ENCODE results near the gene KIFC3. TPM values are rescaled to one million over a fixed set of nuclear protein-coding genes. Genes with fewer than 3 reads are reported as not detected.

KIFC3 gene
- total and polyA plus RNA-seq, 2 of the 8 experiments (the other 6 are each of a cell fraction or from before 2014, with no cell fraction given) = 2.1 to 7.1 TPM

DNA sequence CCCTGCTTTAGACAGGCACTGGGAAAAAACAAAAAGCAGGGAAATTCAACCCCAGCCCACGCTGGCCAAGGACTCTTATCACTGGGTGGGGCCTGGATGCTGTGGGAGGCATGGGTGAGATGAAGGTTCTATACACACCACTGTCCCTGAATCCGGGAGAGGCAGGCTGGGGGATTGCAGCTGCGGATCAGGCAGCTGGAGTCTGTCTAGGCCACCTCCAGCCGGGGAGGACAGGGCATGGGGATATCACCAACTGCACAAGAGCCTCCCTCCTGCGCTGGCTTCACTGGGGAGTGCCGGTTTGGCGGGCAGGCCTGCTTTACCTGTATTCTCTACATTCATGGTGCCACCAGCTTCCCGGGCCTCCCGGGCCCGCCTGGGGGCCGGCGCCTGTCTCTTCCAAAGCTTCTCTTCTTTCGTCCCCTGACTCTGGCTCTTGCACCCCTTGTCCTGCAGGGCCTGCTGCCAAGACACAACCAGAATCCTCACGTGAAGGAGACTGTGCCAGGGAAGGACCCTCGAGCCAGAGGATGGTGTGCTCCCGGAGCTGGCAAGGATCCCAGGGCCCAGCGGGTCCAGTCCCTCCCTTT, 13.9 kb downstream of the KIFC3 start:
- Histone ChIP-seq H3K18ac (ENCODE audit: extremely low read depth, low read length) (no peak overlapping the region), H3K23ac (ENCODE audit: insufficient read length) (no peak overlapping the region), H4K20me1 (replicated peaks in 1 of 2; ENCODE audit: control insufficient read depth in 1 of 2, insufficient read depth in 2 of 2, low read length in 2 of 2) (no peaks in the 10 kb centered on the region), H2BK5ac (ENCODE audit: low read depth, low read length) (no peak overlapping the region), H2AFZ (ENCODE audit: low read length) (no peak overlapping the region), H3K4me2 (ENCODE audit: insufficient read depth in 1 of 2, low read depth in 2 of 2, low read length in 2 of 2) (no peak overlapping the region), H3K36me3 (ENCODE audit: control insufficient read depth in 2 of 4, insufficient read depth in 4 of 4, low read length in 3 of 4) (no peaks in the 10 kb centered on the region), H4K5ac (ENCODE audit: insufficient read length, low read depth, low read length) (no peak overlapping the region), H2BK120ac (replicated peaks; ENCODE audit: low read depth, low read length) (no peak overlapping the region), H3K9ac (replicated peaks in 1 of 4; ENCODE audit: extremely low read depth in 1 of 4, low read depth in 3 of 4, low read length in 3 of 4) (no peak overlapping the region), H4K8ac (ENCODE audit: extremely low read depth, insufficient read depth, low read length) (no peak overlapping the region), H2BK12ac (ENCODE audit: low read depth, low read length) (peak overlapping the region; percentile 75; the same call in 1 of the 2 replicates), H3K56ac (replicated peaks; ENCODE audit: insufficient read length, low read depth, low read length) (no peak overlapping the region), H3K4ac (replicated peaks; ENCODE audit: insufficient read length, low read depth, low read length) (no peak overlapping the region), H4K91ac (replicated peaks; ENCODE audit: insufficient read length, low read length) (no peak overlapping the region), H3K4me3 (ENCODE audit: extremely low read depth in 1 of 4, insufficient read depth in 2 of 4, low read depth in 3 of 4, low read length in 4 of 4) (no peak overlapping the region), H2BK15ac (ENCODE audit: low read length) (no peak overlapping the region), H2AK5ac (ENCODE audit: low read depth, low read length) (peak overlapping the region; percentile 39; the same call in 1 of the 2 replicates), H3K79me1 (ENCODE audit: low read depth, low read length) (no peaks in the 10 kb centered on the region), H3K14ac (ENCODE audit: insufficient read length) (no peak overlapping the region), H2BK20ac (ENCODE audit: low read length) (no peak overlapping the region), H3K79me2 (ENCODE audit: control insufficient read depth in 1 of 2, insufficient read depth in 2 of 2, low read length in 2 of 2) (no peaks in the 10 kb centered on the region), H3K9me3 (ENCODE audit: insufficient read depth in 2 of 2, low read depth in 1 of 2, low read length in 1 of 2) (no peaks in the 10 kb centered on the region), H3K27ac (ENCODE audit: low read depth, low read length) (no peak overlapping the region), H3K4me1 (replicated peaks in 1 of 4; ENCODE audit: control insufficient read depth in 3 of 4, insufficient read depth in 4 of 4, low read length in 3 of 4) (peaks cover 0 to 4% (median 0%) of the 10 kb centered on the region in 4 experiments; a peak in 1 of 7 replicates), H3K27me3 (replicated peaks in 1 of 4; ENCODE audit: control insufficient read depth in 3 of 4, extremely low read depth in 1 of 4, insufficient read depth in 3 of 4, low read length in 3 of 4) (no peaks in the 10 kb centered on the region), H3K23me2 (ENCODE audit: low read depth, low read length) (no peaks in the 10 kb centered on the region)
- no peak for DNase-seq (ENCODE audit: low read depth in 1 of 2, low spot score in 2 of 2)
- POLR2A ChIA-PET (ENCODE audit: partially characterized antibody) = interaction anchor here (1.1 kb wide), 1 partner anchor 13 kb away, joined by 3 read pairs; no protein-coding TSS in a partner anchor
- no peak for FAIRE-seq
- CTCF ChIA-PET (ENCODE audit: partially characterized antibody) = interaction anchor here (1.6 to 22.4 kb wide), 3 partner anchors 9 to 111 kb away, joined by 3 to 279 read pairs (median 25); partner anchors contain the start of gene KIFC3
- WGBS, 2 experiments (ENCODE audit: extremely low coverage in 1 of 2, insufficient coverage in 1 of 2, insufficient read length in 1 of 2, insufficient replicate concordance in 2 of 2, low coverage in 1 of 2, low lambda C conversion rate in 2 of 2, missing lambda C conversion rate in 1 of 2) = 91% methylated on average over 15 of the region's 17 CpGs; no CpG with 5 or more reads in 1 of the 2 experiments
- TF ChIP-seq EGR1 (IDR thresholded peaks at IDR 0.05; ENCODE audit: borderline replicate concordance, low read depth, low read length) = no peak
- no peak for TF ChIP-seq NRF1 (IDR thresholded peaks at IDR 0.05; ENCODE audit: low read depth, low read length)
- TF ChIP-seq BCL11A (IDR thresholded peaks at IDR 0.05; ENCODE audit: low read depth in 2 of 2, low read length in 2 of 2) = no peak
- no peak for TF ChIP-seq SUZ12 (IDR thresholded peaks at IDR 0.05; ENCODE audit: low read length)
- no peak for TF ChIP-seq JUN (IDR thresholded peaks at IDR 0.05; ENCODE audit: low read depth, low read length)
- TF ChIP-seq JUND (IDR thresholded peaks at IDR 0.05; ENCODE audit: low read length) = no peak
- no peak for TF ChIP-seq SIRT6 (IDR thresholded peaks at IDR 0.05; ENCODE audit: low read length)
- TF ChIP-seq, protein P1, sequence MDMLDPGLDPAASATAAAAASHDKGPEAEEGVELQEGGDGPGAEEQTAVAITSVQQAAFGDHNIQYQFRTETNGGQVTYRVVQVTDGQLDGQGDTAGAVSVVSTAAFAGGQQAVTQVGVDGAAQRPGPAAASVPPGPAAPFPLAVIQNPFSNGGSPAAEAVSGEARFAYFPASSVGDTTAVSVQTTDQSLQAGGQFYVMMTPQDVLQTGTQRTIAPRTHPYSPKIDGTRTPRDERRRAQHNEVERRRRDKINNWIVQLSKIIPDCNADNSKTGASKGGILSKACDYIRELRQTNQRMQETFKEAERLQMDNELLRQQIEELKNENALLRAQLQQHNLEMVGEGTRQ (IDR thresholded peaks at IDR 0.05; ENCODE audit: low read length) = no peak
- no peak for TF ChIP-seq CBX5 (IDR thresholded peaks at IDR 0.05; ENCODE audit: low read depth, low read length)
- no peak for TF ChIP-seq SIN3A (conservative IDR thresholded peaks at IDR 0.05 in 1 of 2, IDR thresholded peaks at IDR 0.05 in 1 of 2; ENCODE audit: low read depth in 1 of 2, low read length in 2 of 2)
- no peak for TF ChIP-seq SP2 (IDR thresholded peaks at IDR 0.05; ENCODE audit: low read length)
- no peak for TF ChIP-seq RNF2 (IDR thresholded peaks at IDR 0.05; ENCODE audit: borderline replicate concordance, low read depth, low read length, missing control alignments, poor library complexity, severe bottlenecking)
